GM19455 (cell line): ENCODE data around the gene IFNGR1.

Source experiments
- ATAC-seq: cut with Tn5 transposase; IDR thresholded peaks from one replicate; pipeline ENCODE4 v1.9.1; 2021; ENCODE audit not compliant: unreplicated experiment

IFNGR1 gene

DNA sequence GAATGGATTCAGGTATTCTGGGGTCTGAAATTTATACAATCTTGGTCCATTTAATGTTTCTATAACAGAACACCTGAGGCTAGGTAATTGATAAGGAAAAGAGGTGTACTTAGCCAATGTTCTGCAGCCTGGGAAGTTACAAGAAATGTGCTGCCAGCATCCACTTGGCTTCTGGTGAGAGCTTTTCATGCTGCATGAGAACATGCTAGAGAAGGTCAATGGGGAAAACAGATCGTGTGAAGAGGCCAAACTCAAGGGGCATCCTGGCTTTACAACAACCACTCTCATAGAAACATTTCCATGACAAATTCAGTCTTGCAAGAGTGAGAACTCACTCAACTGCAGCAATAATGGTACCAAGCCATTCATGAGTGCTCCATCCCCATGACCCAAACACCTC is 62.5 kb downstream of the IFNGR1 start:
- no peak for ATAC-seq

GRCh38 chr6:137155830-137156229 is 63.4 kb downstream of the IFNGR1 start:
- ATAC-seq: no peak

GRCh38 chr6:137150072-137150471 is 69.1 kb downstream of the IFNGR1 start:
- ATAC-seq: no peak

DNA sequence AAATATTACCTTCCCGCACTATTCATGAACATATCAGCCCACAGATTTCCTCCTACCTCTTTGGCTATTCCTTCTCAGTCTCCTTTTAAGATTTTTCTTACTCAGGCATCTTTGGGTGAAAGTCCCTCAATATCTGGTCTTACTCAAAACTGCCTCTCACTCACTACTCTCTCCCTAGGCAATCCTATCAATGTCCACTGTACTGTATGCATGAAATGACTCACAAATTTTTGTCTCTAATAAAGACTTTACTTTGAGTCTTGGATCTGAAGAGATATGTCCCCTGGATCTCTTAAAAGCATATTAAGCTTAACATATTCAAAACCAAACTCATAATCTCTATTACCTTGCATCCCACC is 70.2 kb downstream of the IFNGR1 start:
- no peak for ATAC-seq

DNA sequence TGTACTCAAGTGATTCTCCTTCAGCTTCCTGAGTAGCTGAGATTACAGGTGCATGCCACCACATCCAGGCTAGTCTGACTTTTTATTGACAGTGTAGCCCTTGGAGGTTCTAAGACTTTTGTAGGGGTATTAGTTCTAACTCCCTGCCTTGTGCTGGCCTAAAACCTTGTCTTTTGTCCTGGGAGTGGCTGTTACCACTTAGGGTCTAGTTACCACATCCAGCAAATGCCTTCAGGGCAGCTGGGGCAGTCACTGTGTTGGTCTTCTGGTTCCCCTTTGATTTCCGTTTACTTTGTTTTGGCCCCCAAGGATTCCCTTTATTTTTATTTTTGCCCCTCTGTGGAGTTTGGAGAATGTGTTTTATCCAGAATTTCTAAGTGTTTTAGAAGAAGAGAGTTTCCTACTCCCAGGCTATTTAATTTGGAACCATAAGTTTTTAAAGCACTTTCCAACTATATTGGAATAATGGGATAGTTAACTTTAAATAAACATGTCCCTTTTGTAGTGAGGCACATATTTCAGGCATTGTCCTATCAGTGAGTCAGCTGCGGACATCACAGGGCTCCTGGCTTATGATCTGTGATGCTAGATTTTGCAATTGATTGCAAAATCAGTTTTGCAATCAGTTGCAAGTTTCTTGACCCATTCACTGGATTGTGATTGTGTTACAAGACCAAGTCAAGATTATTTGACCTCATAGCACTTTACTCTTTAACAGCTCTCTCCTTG is 70.7 kb downstream of the IFNGR1 start:
- no peak for ATAC-seq
